Sigmoid colon (tissue), 3 donors: ENCODE results near the gene ANO2.

Source experiments
- POLR2A ChIP-seq, 2 donors: fragments of 450-650 bp; IDR thresholded peaks; one replicate each; pipeline ENCODE4 v1.6.1; 2016; ENCODE audit warnings: antibody characterized with exemption in 2 of 2, mild to moderate bottlenecking in 2 of 2, moderate library complexity in 2 of 2
- TF ChIP-seq, protein P1 (sequence below), 4 experiments: fragments of 450-650 bp in 3 of 4; fragments of 200-600 bp in 1 of 4; IDR thresholded peaks; one replicate each; pipeline ENCODE4 v1.5.1; 2016 to 2019; ENCODE audit warnings: antibody characterized with exemption in 4 of 4, mild to moderate bottlenecking in 3 of 4, moderate library complexity in 2 of 4

- TF ChIP-seq, protein P1, sequence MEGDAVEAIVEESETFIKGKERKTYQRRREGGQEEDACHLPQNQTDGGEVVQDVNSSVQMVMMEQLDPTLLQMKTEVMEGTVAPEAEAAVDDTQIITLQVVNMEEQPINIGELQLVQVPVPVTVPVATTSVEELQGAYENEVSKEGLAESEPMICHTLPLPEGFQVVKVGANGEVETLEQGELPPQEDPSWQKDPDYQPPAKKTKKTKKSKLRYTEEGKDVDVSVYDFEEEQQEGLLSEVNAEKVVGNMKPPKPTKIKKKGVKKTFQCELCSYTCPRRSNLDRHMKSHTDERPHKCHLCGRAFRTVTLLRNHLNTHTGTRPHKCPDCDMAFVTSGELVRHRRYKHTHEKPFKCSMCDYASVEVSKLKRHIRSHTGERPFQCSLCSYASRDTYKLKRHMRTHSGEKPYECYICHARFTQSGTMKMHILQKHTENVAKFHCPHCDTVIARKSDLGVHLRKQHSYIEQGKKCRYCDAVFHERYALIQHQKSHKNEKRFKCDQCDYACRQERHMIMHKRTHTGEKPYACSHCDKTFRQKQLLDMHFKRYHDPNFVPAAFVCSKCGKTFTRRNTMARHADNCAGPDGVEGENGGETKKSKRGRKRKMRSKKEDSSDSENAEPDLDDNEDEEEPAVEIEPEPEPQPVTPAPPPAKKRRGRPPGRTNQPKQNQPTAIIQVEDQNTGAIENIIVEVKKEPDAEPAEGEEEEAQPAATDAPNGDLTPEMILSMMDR (IDR thresholded peaks at IDR 0.05) = no peak
- no peak for TF ChIP-seq POLR2A (IDR thresholded peaks at IDR 0.05)
These were observed 239.3 kb downstream of the ANO2 start for GRCh38 chr12:5705791-5706190.
